Lung (tissue), 12 donors: ENCODE measurements around the gene R3HDML. TPM values are rescaled to one million over a fixed set of nuclear protein-coding genes. Genes with fewer than 3 reads are reported as not detected.
"Not testable (repeated sequence)": the region's sequence is repeated elsewhere in the genome, so short reads cannot be mapped to it uniquely, and the experiment has no call there.

Source experiments
- ATAC-seq: fragments of 200-7000 bp; cut with Tn5 transposase; one replicate; pipeline ENCODE4 v1.9.1; 2020; ENCODE audit warnings: moderate number of reproducible peaks; ENCODE audit not compliant: insufficient read depth, low FRiP score
- DNase-seq, 3 donors: peaks; one replicate each; pipeline ENCODE4 v3.0.0-alpha.2; 2013 to 2017
- H3K27ac ChIP-seq, 2 donors: one replicate each; pipeline ENCODE4 v1.5.1; 2013; ENCODE audit warnings: mild to moderate bottlenecking in 2 of 2, moderate library complexity in 2 of 2, control low read depth in 1 of 2, inconsistent platforms in 1 of 2, low read depth in 1 of 2, low read length in 1 of 2
- H3K27me3 ChIP-seq, 3 donors: one replicate each; pipeline ENCODE4 v1.5.1; 2013; ENCODE audit warnings: low read length in 2 of 3; ENCODE audit not compliant: control insufficient read depth in 3 of 3, insufficient read depth in 3 of 3
- H3K36me3 ChIP-seq, 4 donors: one replicate each; pipeline ENCODE4 v1.5.1; 2013; ENCODE audit warnings: low read length in 4 of 4, mild to moderate bottlenecking in 1 of 4, moderate library complexity in 1 of 4; ENCODE audit not compliant: control insufficient read depth in 4 of 4, insufficient read depth in 4 of 4
- H3K4me1 ChIP-seq, 5 donors: one replicate each; pipeline ENCODE4 v1.5.1; 2013; ENCODE audit warnings: low read length in 5 of 5, mild to moderate bottlenecking in 2 of 5, moderate library complexity in 1 of 5; ENCODE audit not compliant: control insufficient read depth in 5 of 5, insufficient read depth in 5 of 5
- H3K4me3 ChIP-seq: one replicate; pipeline ENCODE4 v1.5.1; 2013; ENCODE audit warnings: mild to moderate bottlenecking, control low read depth, moderate library complexity
- H3K9ac ChIP-seq, 2 donors: one replicate each; pipeline ENCODE4 v1.5.1; 2013; ENCODE audit warnings: low read length in 2 of 2, control low read depth in 1 of 2; ENCODE audit not compliant: insufficient read depth in 1 of 2
- H3K9me3 ChIP-seq, 4 donors: one replicate each; pipeline ENCODE4 v1.5.1; 2013; ENCODE audit warnings: low read length in 3 of 4, mild to moderate bottlenecking in 1 of 4, moderate library complexity in 1 of 4; ENCODE audit not compliant: control insufficient read depth in 4 of 4, insufficient read depth in 3 of 4
- CTCF ChIP-seq: IDR thresholded peaks from 2 replicates; pipeline ENCODE4 v1.5.1; 2012; ENCODE audit warnings: mild to moderate bottlenecking; ENCODE audit errors: control extremely low read depth, extremely low read depth
- WGBS, 2 donors: extraction: QIAGEN DNeasy Blood & Tissue Kit; methylation state at CpG; one replicate each; pipeline ENCODE4 v1.1.7; 2013; 5-methylcytosine and 5-hydroxymethylcytosine counted together
- polyA plus RNA-seq, 2 donors: library from polyadenylated mRNA; stranded (reverse); fragments of 200-250 nt; gene quantifications; one replicate each; pipeline ENCODE4 v1.2.1, GENCODE V29; 2013
- total RNA-seq, 2 donors: library from RNA; depleted of rRNA in 1 of 2; stranded (reverse); fragments of >200 nt in 1 of 2; gene quantifications; one replicate each; pipeline ENCODE4 v1.2.1, GENCODE V29; 2014 to 2021
- donor health status: control.
- donor health status: control.
- donor health status: Bipolar disorder and iron deficiency.
- donor health status: healthy.
- donor health status: DM: yes; HTN: yes; CAD: no.

The R3HDML gene
- total and polyA plus RNA-seq, 4 donors = not detected

GRCh38 chr20:44291754-44292153 is 45.1 kb upstream of the R3HDML start:
- WGBS, 2 donors = 93 to 97% methylated on average over 7 of the region's 7 CpGs
- H3K4me1 ChIP-seq = peaks cover 0 to 8% (median 0%) of the 10 kb centered on the region in 5 donors
- no peak overlapping the region for H3K27ac ChIP-seq
- no peak overlapping the region for H3K9ac ChIP-seq
- H3K27me3 ChIP-seq = no peaks in the 10 kb centered on the region
- peaks cover 0 to 3% (median 0%) of the 10 kb centered on the region in 4 donors for H3K9me3 ChIP-seq
- DNase-seq (no peak), ATAC-seq (no peak)
- H3K4me3 ChIP-seq = no peak overlapping the region
- TF ChIP-seq CTCF = no peak
- no peaks in the 10 kb centered on the region for H3K36me3 ChIP-seq

- no peak overlapping the region for H3K9ac ChIP-seq
- ATAC-seq (peak; percentile 77), DNase-seq (peak in 2 of 3 donors; percentile 3 to 40)
- H3K4me1 ChIP-seq = peaks cover 0 to 3% (median 0%) of the 10 kb centered on the region in 5 donors
- no peak for TF ChIP-seq CTCF
- H3K9me3 ChIP-seq = no peaks in the 10 kb centered on the region
- no peak overlapping the region for H3K27ac ChIP-seq
- H3K4me3 ChIP-seq = no peak overlapping the region
- no peaks in the 10 kb centered on the region for H3K36me3 ChIP-seq
- H3K27me3 ChIP-seq = no peaks in the 10 kb centered on the region
- WGBS, 2 donors = 64 to 75% methylated on average over 7 of the region's 7 CpGs
Observed at GRCh38 chr20:44296011-44296410, 40.8 kb upstream of the R3HDML start.

- TF ChIP-seq CTCF = no peak
- ATAC-seq = no peak
- no peak for DNase-seq
- peaks cover 0 to 10% (median 4%) of the 10 kb centered on the region in 5 donors for H3K4me1 ChIP-seq
- H3K27ac ChIP-seq = no peak overlapping the region
- no peak overlapping the region for H3K9ac ChIP-seq
- no peaks in the 10 kb centered on the region for H3K9me3 ChIP-seq
- H3K4me3 ChIP-seq = no peak overlapping the region
- H3K36me3 ChIP-seq = no peaks in the 10 kb centered on the region
- H3K27me3 ChIP-seq = no peaks in the 10 kb centered on the region
- WGBS, 2 donors = 87 to 94% methylated on average over 4 of the region's 4 CpGs
Observed at GRCh38 chr20:44297721-44298120, 39.1 kb upstream of the R3HDML start.

- H3K36me3 ChIP-seq, H3K9ac ChIP-seq, H3K27me3 ChIP-seq, H3K27ac ChIP-seq, H3K9me3 ChIP-seq, DNase-seq, H3K4me3 ChIP-seq, ATAC-seq: not testable (repeated sequence)
- H3K4me1 ChIP-seq = peaks cover 0 to 14% (median 8%) of the 10 kb centered on the region in 5 donors
- WGBS, 2 donors = 96% methylated on average over 42 of the region's 42 CpGs
Observed at GRCh38 chr20:44299011-44299535, 37.8 kb upstream of the R3HDML start.
